GM12878 (cell line): ENCODE results near the gene MAN1A1. TPM values are rescaled to one million over a fixed set of nuclear protein-coding genes. Genes with fewer than 3 reads are reported as not detected.

Experiments
- ATAC-seq: fragments of 200-7000 bp; cut with Tn5 transposase; 3 replicates; pipeline ENCODE4 v1.9.1; 2020; ENCODE audit warnings: mild to moderate bottlenecking, moderate library complexity
- BruUV-seq: library from RNA; stranded (reverse); fragments of 400-500 nt; replicated peaks from 2 replicates; lab custom pipeline; 2021; lab: Mats Ljungman, UMichigan
- CTCF ChIA-PET: fragments of 300-600 bp; sonication (Branson Sonifier 250); formaldehyde crosslinking; extraction: SDS; loops from one replicate; lab custom pipeline; 2021; ENCODE audit warnings: inconsistent platforms; lab: Yijun Ruan, JAX
- POLR2A ChIA-PET: fragments of 350-600 bp; formaldehyde crosslinking; extraction: SDS; loops from one replicate; lab custom pipeline; 2021; ENCODE audit warnings: inconsistent platforms; lab: Charles Lee
- RAD21 ChIA-PET: fragments of 300-600 bp; sonication (Branson Sonifier 250); formaldehyde crosslinking; loops from one replicate; lab custom pipeline; 2023; ENCODE audit warnings: antibody characterized with exemption; ENCODE audit not compliant: unreplicated experiment; lab: Charles Lee
- SMC1A ChIA-PET: fragments of 300-600 bp; sonication (Branson Sonifier 250); formaldehyde crosslinking; loops from one replicate; lab custom pipeline; 2023; ENCODE audit not compliant: unreplicated experiment, uncharacterized antibody; lab: Charles Lee
- DNase-seq: peaks from one replicate; pipeline ENCODE4 v3.0.0-alpha.2; 2011; ENCODE audit warnings: low read depth, low spot score
- FAIRE-seq: peaks from 3 replicates; lab custom pipeline; 2011; peaks lifted over from hg19 to GRCh38; lab: Jason Lieb, UNC
- H2AFZ ChIP-seq: 2 replicates; pipeline ENCODE4 v1.6.0; 2011; ENCODE audit warnings: low read depth, low read length, control low read depth; ENCODE audit not compliant: control insufficient read depth
- H3K27ac ChIP-seq: 2 replicates; pipeline ENCODE4 v1.5.1; 2011; ENCODE audit warnings: control low read depth; ENCODE audit not compliant: control insufficient read depth, insufficient read depth
- H3K27me3 ChIP-seq, 2 experiments: replicated peaks in 1 of 2; 2 replicates each; pipeline versions ENCODE4 v1.6.0 to v1.6.1; 2011; ENCODE audit warnings: low read length in 1 of 2; ENCODE audit not compliant: control insufficient read depth in 2 of 2, insufficient read depth in 2 of 2
- H3K36me3 ChIP-seq, 2 experiments: 2 replicates each; pipeline ENCODE4 v1.5.1; 2011; ENCODE audit warnings: low read length in 1 of 2; ENCODE audit not compliant: control insufficient read depth in 2 of 2, insufficient read depth in 2 of 2
- H3K4me1 ChIP-seq: 2 replicates; pipeline ENCODE4 v1.6.1; 2011; ENCODE audit warnings: mild to moderate bottlenecking, low read length, moderate library complexity, mixed read lengths; ENCODE audit not compliant: control insufficient read depth, insufficient read depth
- H3K4me2 ChIP-seq: 2 replicates; pipeline ENCODE4 v1.6.0; 2011; ENCODE audit warnings: control low read depth; ENCODE audit not compliant: control insufficient read depth, insufficient read depth
- H3K4me3 ChIP-seq: fragments of 200-600 bp; sonication (generic); 2 replicates; pipeline ENCODE4 v1.5.1; 2016
- H3K79me2 ChIP-seq: 2 replicates; pipeline ENCODE4 v1.6.0; 2011; ENCODE audit warnings: low read length; ENCODE audit not compliant: control insufficient read depth, insufficient read depth
- H3K9ac ChIP-seq: 2 replicates; pipeline ENCODE4 v1.8.0; 2011; ENCODE audit warnings: low read length, control low read depth, mixed read lengths; ENCODE audit not compliant: control insufficient read depth, insufficient read depth
- H3K9me3 ChIP-seq: replicated peaks from 3 replicates; pipeline ENCODE4 v1.5.1; 2011; ENCODE audit warnings: mild to moderate bottlenecking, low read length; ENCODE audit not compliant: control insufficient read depth, insufficient read depth
- H4K20me1 ChIP-seq: 2 replicates; pipeline ENCODE4 v1.6.0; 2011; ENCODE audit not compliant: control insufficient read depth, insufficient read depth
- IRF3 ChIP-seq: fragments of 450-650 bp; IDR thresholded peaks from 2 replicates; pipeline ENCODE4 v1.6.1; 2014; ENCODE audit warnings: mild to moderate bottlenecking
- IRF4 ChIP-seq: IDR thresholded peaks from 2 replicates; pipeline ENCODE4 v1.6.1; 2011; ENCODE audit warnings: low read depth, low read length
- MEF2A ChIP-seq: IDR thresholded peaks from 2 replicates; pipeline ENCODE4 v1.6.1; 2011; ENCODE audit warnings: low read depth, mild to moderate bottlenecking, low read length, moderate library complexity; ENCODE audit not compliant: insufficient read depth
- MYB ChIP-seq: fragments of 150-350 bp; IDR thresholded peaks from 2 replicates; pipeline ENCODE4 v1.6.1; 2014; ENCODE audit warnings: mild to moderate bottlenecking, low read depth, low read length, borderline replicate concordance
- PML ChIP-seq: IDR thresholded peaks from 2 replicates; pipeline ENCODE4 v1.6.1; 2012; ENCODE audit warnings: low read length, inconsistent platforms
- RFX5 ChIP-seq: IDR thresholded peaks from 2 replicates; pipeline ENCODE4 v1.6.1; 2011; ENCODE audit warnings: low read depth, low read length, improper control_type of control experiment
- STAT3 ChIP-seq: IDR thresholded peaks from 2 replicates; pipeline ENCODE4 v1.6.1; 2011; ENCODE audit warnings: low read depth, low read length, improper control_type of control experiment
- ZSCAN29 ChIP-seq: fragments of 450-650 bp; IDR thresholded peaks from 2 replicates; pipeline ENCODE4 v1.6.1; 2017; ENCODE audit warnings: mild to moderate bottlenecking, moderate library complexity
- whole genome bisulfite sequencing: methylation state at CpG from one replicate; pipeline ENCODE4 v1.1.6; 2016; ENCODE audit warnings: low lambda C conversion rate; ENCODE audit not compliant: insufficient replicate concordance, insufficient coverage; ENCODE audit errors: missing lambda C conversion rate; 5-methylcytosine and 5-hydroxymethylcytosine counted together
- in situ Hi-C: fragments of 300-500 bp; cut with MboI; formaldehyde crosslinking; loops from 9 replicates; pipeline ENCODE4 v1.14.3; 2018; ENCODE audit warnings: mixed read lengths
- intact Hi-C: fragments of 100-400 bp; cut with micrococcal nuclease; formaldehyde crosslinking; loops from one replicate; pipeline ENCODE4 v1.14.2; 2022; ENCODE audit not compliant: unreplicated experiment
- polyA plus RNA-seq, 11 experiments: library from polyadenylated mRNA; depleted of rRNA in 4 of 11; unstranded in 6 of 11; stranded (reverse) in 5 of 11; fragments of >200 nt; fragmentation: Nextera tagmentation in 4 of 11; fragmentation: Illumina TruSeq in 1 of 11; extraction: Ambion mirVana in 4 of 11; extraction: Trizol in 1 of 11; gene quantifications; 1 replicate in 1 of 11; 2 replicates in 10 of 11; pipeline versions ENCODE4 v1.2.1 to v1.2.3, GENCODE V29; 2011 to 2016; ENCODE audit warnings: inconsistent platforms in 2 of 11, missing spikeins in 2 of 11, low read depth in 1 of 11
- total RNA-seq, 4 experiments: library from RNA; depleted of rRNA in 3 of 4; stranded (reverse); fragments of >200 nt in 3 of 4; fragmentation: Illumina TruSeq in 1 of 4; extraction: Trizol in 1 of 4; gene quantifications; 2 replicates each; pipeline versions ENCODE4 v1.2.1 to v1.2.3, GENCODE V29; 2013 to 2021
- TF ChIP-seq, protein P1 (sequence below): fragments of 450-650 bp; IDR thresholded peaks from 2 replicates; pipeline ENCODE4 v1.6.1; 2017; ENCODE audit warnings: mild to moderate bottlenecking, low read depth, inconsistent platforms; ENCODE audit not compliant: poor library complexity, severe bottlenecking

Gene MAN1A1
- total and polyA plus RNA-seq, 10 of the 15 experiments (the other 5 are each of a cell fraction or from before 2014, with no cell fraction given), result 5.4 to 28.1 (median 19.5) TPM

GRCh38 chr6:119337252-119337651, 12.3 kb downstream of the MAN1A1 start (continued):
- TF ChIP-seq IRF3 (no peak), PML (no peak), MYB (no peak)

- H3K4me1 ChIP-seq, result no peaks in the 10 kb centered on the region
- no peak for DNase-seq
- CTCF ChIA-PET, result interaction anchor here (0.6 to 8.0 kb wide), 26 partner anchors 9 to 781 kb away, joined by 3 to 144 read pairs (median 4); no protein-coding TSS in a partner anchor
- H3K4me3 ChIP-seq, result no peak overlapping the region
- RAD21 ChIA-PET, result interaction anchor here (1.0 to 18.1 kb wide), 16 partner anchors 9 to 645 kb away, joined by 3 to 414 read pairs (median 4); no protein-coding TSS in a partner anchor
- H3K27ac ChIP-seq, result no peak overlapping the region
- H2AFZ ChIP-seq, result no peak overlapping the region
- no peaks in the 10 kb centered on the region for H4K20me1 ChIP-seq
- no peak for FAIRE-seq
- no TSS peak for BruUV-seq
- TF ChIP-seq, protein P1, sequence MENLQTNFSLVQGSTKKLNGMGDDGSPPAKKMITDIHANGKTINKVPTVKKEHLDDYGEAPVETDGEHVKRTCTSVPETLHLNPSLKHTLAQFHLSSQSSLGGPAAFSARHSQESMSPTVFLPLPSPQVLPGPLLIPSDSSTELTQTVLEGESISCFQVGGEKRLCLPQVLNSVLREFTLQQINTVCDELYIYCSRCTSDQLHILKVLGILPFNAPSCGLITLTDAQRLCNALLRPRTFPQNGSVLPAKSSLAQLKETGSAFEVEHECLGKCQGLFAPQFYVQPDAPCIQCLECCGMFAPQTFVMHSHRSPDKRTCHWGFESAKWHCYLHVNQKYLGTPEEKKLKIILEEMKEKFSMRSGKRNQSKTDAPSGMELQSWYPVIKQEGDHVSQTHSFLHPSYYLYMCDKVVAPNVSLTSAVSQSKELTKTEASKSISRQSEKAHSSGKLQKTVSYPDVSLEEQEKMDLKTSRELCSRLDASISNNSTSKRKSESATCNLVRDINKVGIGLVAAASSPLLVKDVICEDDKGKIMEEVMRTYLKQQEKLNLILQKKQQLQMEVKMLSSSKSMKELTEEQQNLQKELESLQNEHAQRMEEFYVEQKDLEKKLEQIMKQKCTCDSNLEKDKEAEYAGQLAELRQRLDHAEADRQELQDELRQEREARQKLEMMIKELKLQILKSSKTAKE, result no peak
- TF ChIP-seq IRF4, result no peak
- TF ChIP-seq RFX5, result no peak
- TF ChIP-seq ZSCAN29, result no peak
- no peak for TF ChIP-seq STAT3
- TF ChIP-seq MEF2A, result no peak
- TF ChIP-seq, all 136 proteins: peak for 0
- Histone ChIP-seq H3K9ac (no peak overlapping the region), H3K27me3 (no peaks in the 10 kb centered on the region), H3K4me2 (no peak overlapping the region), H3K9me3 (no peaks in the 10 kb centered on the region), H3K36me3 (peaks cover 0 to 5% of the 10 kb centered on the region in 2 experiments; a peak in 3 of 4 replicates), H3K79me2 (peaks cover 3% of the 10 kb centered on the region; the same call in 1 of the 2 replicates)
- intact Hi-C loops, result no loop called here
- WGBS, result 100% methylated on average over 1 of the region's 1 CpG
- in situ Hi-C loops, result no loop called here
- POLR2A ChIA-PET, result interaction anchor here (0.5 to 8.0 kb wide), 6 partner anchors 9 to 339 kb away, joined by 4 to 114 read pairs (median 16); no protein-coding TSS in a partner anchor
- SMC1A ChIA-PET, result interaction anchor here (0.6 to 18.1 kb wide), 23 partner anchors 9 to 644 kb away, joined by 3 to 359 read pairs (median 4); no protein-coding TSS in a partner anchor
- ATAC-seq, result no peak
Observed at GRCh38 chr6:119334535-119335264, 14.9 kb downstream of the MAN1A1 start.
